HepG2 (cell line): ENCODE results near the gene CHTF8. TPM values are rescaled to one million over a fixed set of nuclear protein-coding genes. Genes with fewer than 3 reads are reported as not detected.

ENCODE experiments used
- BATF2 ChIP-seq: sonication (generic); formaldehyde crosslinking; IDR thresholded peaks from 2 replicates; pipeline ENCODE4 v1.8.0; 2022; ENCODE audit warnings: mild to moderate bottlenecking, missing genetic modification reagents, moderate library complexity
- ERF ChIP-seq: IDR thresholded peaks from 2 replicates; pipeline ENCODE4 v1.6.1; 2018; ENCODE audit warnings: missing biosample characterization, missing genetic modification reagents
- FIP1L1 ChIP-seq: fragments of 200-400 bp; formaldehyde crosslinking; IDR thresholded peaks from 2 replicates; pipeline ENCODE4 v1.6.1; 2018; ENCODE audit warnings: low read depth, mild to moderate bottlenecking, low read length, moderate library complexity, borderline replicate concordance; ENCODE audit not compliant: insufficient read depth
- FOSL2 ChIP-seq: sonication (generic); formaldehyde crosslinking; IDR thresholded peaks from 2 replicates; pipeline ENCODE4 v1.4.0; 2020; ENCODE audit warnings: missing genetic modification reagents
- IRF2 ChIP-seq: IDR thresholded peaks from 2 replicates; pipeline ENCODE4 v1.6.1; 2018; ENCODE audit warnings: missing genetic modification reagents, missing compliant biosample characterization
- KLF13 ChIP-seq: sonication (generic); formaldehyde crosslinking; IDR thresholded peaks from 2 replicates; pipeline ENCODE4 v1.4.0; 2020; ENCODE audit warnings: mild to moderate bottlenecking, missing genetic modification reagents
- SMARCE1 ChIP-seq: fragments of 450-650 bp; IDR thresholded peaks from 2 replicates; pipeline ENCODE4 v1.6.1; 2017; ENCODE audit warnings: borderline replicate concordance
- SNAI1 ChIP-seq: sonication (generic); formaldehyde crosslinking; IDR thresholded peaks from 2 replicates; pipeline ENCODE4 v1.5.0; 2020; ENCODE audit warnings: mild to moderate bottlenecking, missing genetic modification reagents, borderline replicate concordance
- SNRNP70 ChIP-seq: fragments of 200-400 bp; formaldehyde crosslinking; IDR thresholded peaks from 2 replicates; pipeline ENCODE4 v1.6.1; 2017; ENCODE audit warnings: mild to moderate bottlenecking, low read depth, low read length, moderate library complexity
- ZBTB26 ChIP-seq: IDR thresholded peaks from 2 replicates; pipeline ENCODE4 v1.6.1; 2016; ENCODE audit warnings: missing compliant biosample characterization, missing genetic modification reagents, borderline replicate concordance
- ZFP41 ChIP-seq: sonication (generic); formaldehyde crosslinking; IDR thresholded peaks from 2 replicates; pipeline ENCODE4 v1.4.0; 2020; ENCODE audit warnings: mild to moderate bottlenecking, missing genetic modification reagents, borderline replicate concordance
- ZNF34 ChIP-seq: sonication (generic); formaldehyde crosslinking; IDR thresholded peaks from 2 replicates; pipeline ENCODE4 v1.4.0; 2020; ENCODE audit warnings: mild to moderate bottlenecking, missing genetic modification reagents, borderline replicate concordance
- ZNF407 ChIP-seq: sonication (generic); formaldehyde crosslinking; IDR thresholded peaks from one replicate; pipeline ENCODE4 v1.5.1; 2020; ENCODE audit warnings: mild to moderate bottlenecking, missing genetic modification reagents; ENCODE audit errors: not compliant biosample characterization
- ZNF619 ChIP-seq: sonication (generic); formaldehyde crosslinking; IDR thresholded peaks from 2 replicates; pipeline ENCODE4 v1.4.0; 2020; ENCODE audit warnings: mild to moderate bottlenecking, missing genetic modification reagents
- ZNF678 ChIP-seq: sonication (generic); formaldehyde crosslinking; IDR thresholded peaks from 2 replicates; pipeline ENCODE4 v1.4.0; 2020; ENCODE audit warnings: mild to moderate bottlenecking, missing genetic modification reagents
- ZNF720 ChIP-seq: sonication (generic); formaldehyde crosslinking; IDR thresholded peaks from 2 replicates; pipeline ENCODE4 v1.4.0; 2020; ENCODE audit warnings: missing genetic modification reagents
- polyA plus RNA-seq, 8 experiments: library from polyadenylated mRNA; depleted of rRNA in 3 of 8; stranded (reverse) in 7 of 8; unstranded in 1 of 8; fragments of >200 nt; fragmentation: Illumina TruSeq in 4 of 8; extraction: Trizol in 4 of 8; gene quantifications; 2 replicates each; pipeline versions ENCODE4 v1.2.1 to v1.2.3, GENCODE V29; 2011 to 2016; ENCODE audit warnings: low read depth in 4 of 8, missing spikeins in 1 of 8, mixed read lengths in 1 of 8; ENCODE audit not compliant: insufficient read depth in 1 of 8
- total RNA-seq, 5 experiments: library from RNA; depleted of rRNA; stranded (reverse); fragments of >200 nt; fragmentation: Illumina TruSeq; extraction: Trizol; gene quantifications; 2 replicates each; pipeline ENCODE4 v1.2.3, GENCODE V29; 2016; ENCODE audit warnings: low read depth in 1 of 5

Gene CHTF8
- total and polyA plus RNA-seq, 2 of the 13 experiments (the other 11 are each of a cell fraction or from before 2014, with no cell fraction given) = 37.2 to 67.5 TPM

- TF ChIP-seq ZNF407 (CRISPR knock-in tag) (no peak), SNAI1 (CRISPR knock-in tag) (no peak), ZNF720 (CRISPR knock-in tag) (no peak), SNRNP70 (no peak), ZNF34 (CRISPR knock-in tag) (peak; percentile 97), SMARCE1 (no peak), KLF13 (CRISPR knock-in tag) (no peak), IRF2 (CRISPR knock-in tag) (0 out of 2 replicates have a peak, but pooled peaks have one; percentile 21), ZFP41 (no peak), ZBTB26 (CRISPR knock-in tag) (no peak), ZNF619 (CRISPR knock-in tag) (no peak; the same call in 1 of the 2 replicates), ERF (CRISPR knock-in tag) (no peak; the same call in 1 of the 2 replicates), FIP1L1 (no peak), BATF2 (CRISPR knock-in tag) (peak; percentile 88; the same call in 1 of the 2 replicates), ZNF678 (CRISPR knock-in tag) (peak; percentile 58; the same call in 1 of the 2 replicates), FOSL2 (CRISPR knock-in tag) (peak; percentile 7; the same call in 1 of the 2 replicates)
Observed at GRCh38 chr16:69132424-69133252, at the start of gene CHTF8, which contains the start of gene UTP4 (continued).
